Neural cell (in vitro differentiated cells): ENCODE results near the gene MAGEF1.

Source experiments
- EZH2 ChIP-seq: fragments of 200-600, 300-800 bp; shearing (Covaris generic), sonication (generic); IDR thresholded peaks from 2 replicates; pipeline ENCODE4 v1.6.1; 2014; ENCODE audit warnings: antibody characterized with exemption, low read length, borderline replicate concordance, mild to moderate bottlenecking; ENCODE audit not compliant: insufficient read depth, poor library complexity, severe bottlenecking
- POLR2AphosphoS5 ChIP-seq: IDR thresholded peaks from 2 replicates; pipeline ENCODE4 v1.6.1; 2012
- SMC3 ChIP-seq: fragments of 450-650 bp; conservative IDR thresholded peaks from 2 replicates; pipeline ENCODE4 v1.6.1; 2014; ENCODE audit warnings: antibody characterized with exemption, mild to moderate bottlenecking, moderate library complexity; ENCODE audit not compliant: poor library complexity
- TF ChIP-seq, protein P1 (sequence below): fragments of 450-650 bp; IDR thresholded peaks from 2 replicates; pipeline ENCODE4 v1.5.1; 2014; ENCODE audit warnings: antibody characterized with exemption, mild to moderate bottlenecking, moderate library complexity; ENCODE audit not compliant: poor library complexity, severe bottlenecking

DNA sequence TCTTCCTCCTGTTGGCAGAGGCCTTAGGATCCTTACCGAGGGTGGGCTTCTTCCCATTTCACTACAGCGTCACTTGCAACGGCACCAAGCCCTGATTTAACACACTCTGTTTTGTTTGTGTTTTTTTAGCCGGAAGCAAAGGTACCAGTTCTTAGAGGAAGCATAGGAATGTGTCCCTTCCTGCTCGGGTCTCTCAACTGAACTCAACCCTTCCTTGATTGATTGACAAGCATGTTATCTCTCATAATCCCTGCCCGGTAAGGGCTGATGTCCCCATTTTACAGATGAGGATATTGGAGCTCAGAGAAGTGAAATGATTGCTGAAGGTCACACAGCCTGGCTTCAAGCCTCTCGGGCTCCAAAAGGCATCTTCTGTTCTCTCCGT is 26.6 kb upstream of the MAGEF1 start:
- TF ChIP-seq, protein P1, sequence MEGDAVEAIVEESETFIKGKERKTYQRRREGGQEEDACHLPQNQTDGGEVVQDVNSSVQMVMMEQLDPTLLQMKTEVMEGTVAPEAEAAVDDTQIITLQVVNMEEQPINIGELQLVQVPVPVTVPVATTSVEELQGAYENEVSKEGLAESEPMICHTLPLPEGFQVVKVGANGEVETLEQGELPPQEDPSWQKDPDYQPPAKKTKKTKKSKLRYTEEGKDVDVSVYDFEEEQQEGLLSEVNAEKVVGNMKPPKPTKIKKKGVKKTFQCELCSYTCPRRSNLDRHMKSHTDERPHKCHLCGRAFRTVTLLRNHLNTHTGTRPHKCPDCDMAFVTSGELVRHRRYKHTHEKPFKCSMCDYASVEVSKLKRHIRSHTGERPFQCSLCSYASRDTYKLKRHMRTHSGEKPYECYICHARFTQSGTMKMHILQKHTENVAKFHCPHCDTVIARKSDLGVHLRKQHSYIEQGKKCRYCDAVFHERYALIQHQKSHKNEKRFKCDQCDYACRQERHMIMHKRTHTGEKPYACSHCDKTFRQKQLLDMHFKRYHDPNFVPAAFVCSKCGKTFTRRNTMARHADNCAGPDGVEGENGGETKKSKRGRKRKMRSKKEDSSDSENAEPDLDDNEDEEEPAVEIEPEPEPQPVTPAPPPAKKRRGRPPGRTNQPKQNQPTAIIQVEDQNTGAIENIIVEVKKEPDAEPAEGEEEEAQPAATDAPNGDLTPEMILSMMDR, result no peak
- TF ChIP-seq POLR2AphosphoS5 (no peak), EZH2 (no peak), SMC3 (no peak)
